GM19099 (cell line): ENCODE data around the gene SLC25A42.

Experiments used
- POLR2A ChIP-seq: IDR thresholded peaks from 3 replicates; pipeline ENCODE4 v1.6.1; 2011; ENCODE audit warnings: low read depth; ENCODE audit not compliant: insufficient read length; ENCODE audit errors: extremely low read depth

SLC25A42 gene

GRCh38 chr19:19151418-19151817 is 87.6 kb downstream of the SLC25A42 start:
- TF ChIP-seq POLR2A = no peak

- no peak for TF ChIP-seq POLR2A
Observed at GRCh38 chr19:19152668-19153384, 89.0 kb downstream of the SLC25A42 start.

- no peak for TF ChIP-seq POLR2A
Observed at GRCh38 chr19:19154768-19155494, 91.1 kb downstream of the SLC25A42 start.

GRCh38 chr19:19155495-19156219 is 91.9 kb downstream of the SLC25A42 start:
- TF ChIP-seq POLR2A = peak; percentile 20

- no peak for TF ChIP-seq POLR2A
Observed at GRCh38 chr19:19157808-19158207, 94.0 kb downstream of the SLC25A42 start.

- TF ChIP-seq POLR2A = no peak
Observed at GRCh38 chr19:19159534-19159933, 95.7 kb downstream of the SLC25A42 start.

GRCh38 chr19:19160461-19161035 is 96.8 kb downstream of the SLC25A42 start:
- TF ChIP-seq POLR2A = no peak

GRCh38 chr19:19162495-19162894 is 98.7 kb downstream of the SLC25A42 start:
- TF ChIP-seq POLR2A = no peak
